Suprapubic skin (tissue), 3 donors: ENCODE results near the gene CD79A.

Source experiments
- EP300 ChIP-seq: sonication (generic); formaldehyde crosslinking; IDR thresholded peaks from one replicate; pipeline ENCODE4 v1.6.1; 2017; ENCODE audit warnings: antibody characterized with exemption
- TF ChIP-seq, protein P1 (sequence below), 2 donors: fragments of 200-600 bp in 1 of 2; fragments of 450-650 bp in 1 of 2; sonication (generic) in 1 of 2; IDR thresholded peaks; one replicate each; pipeline ENCODE4 v1.5.1; 2016 to 2019; ENCODE audit warnings: antibody characterized with exemption in 2 of 2, mild to moderate bottlenecking in 1 of 2, moderate library complexity in 1 of 2

DNA sequence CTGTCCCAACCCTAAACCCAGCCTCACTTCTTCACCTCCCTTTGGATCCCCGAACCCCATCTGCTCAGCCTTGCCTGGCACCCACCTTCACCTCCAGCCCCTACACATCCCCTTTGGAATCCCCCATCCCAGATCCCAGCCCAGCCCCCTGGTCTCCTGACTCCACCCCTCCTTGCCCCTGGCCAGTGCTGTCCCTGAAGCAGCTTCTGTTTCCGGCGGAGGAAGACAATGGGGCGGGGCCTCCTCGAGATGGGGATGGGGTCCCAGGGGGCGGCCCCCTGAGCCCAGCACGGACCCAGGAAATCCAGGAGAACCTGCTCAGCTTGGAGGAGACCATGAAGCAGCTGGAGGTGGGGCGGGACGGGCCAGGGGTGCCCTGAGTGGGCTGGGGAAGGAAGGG is 29.2 kb downstream of the CD79A start:
- TF ChIP-seq, protein P1, sequence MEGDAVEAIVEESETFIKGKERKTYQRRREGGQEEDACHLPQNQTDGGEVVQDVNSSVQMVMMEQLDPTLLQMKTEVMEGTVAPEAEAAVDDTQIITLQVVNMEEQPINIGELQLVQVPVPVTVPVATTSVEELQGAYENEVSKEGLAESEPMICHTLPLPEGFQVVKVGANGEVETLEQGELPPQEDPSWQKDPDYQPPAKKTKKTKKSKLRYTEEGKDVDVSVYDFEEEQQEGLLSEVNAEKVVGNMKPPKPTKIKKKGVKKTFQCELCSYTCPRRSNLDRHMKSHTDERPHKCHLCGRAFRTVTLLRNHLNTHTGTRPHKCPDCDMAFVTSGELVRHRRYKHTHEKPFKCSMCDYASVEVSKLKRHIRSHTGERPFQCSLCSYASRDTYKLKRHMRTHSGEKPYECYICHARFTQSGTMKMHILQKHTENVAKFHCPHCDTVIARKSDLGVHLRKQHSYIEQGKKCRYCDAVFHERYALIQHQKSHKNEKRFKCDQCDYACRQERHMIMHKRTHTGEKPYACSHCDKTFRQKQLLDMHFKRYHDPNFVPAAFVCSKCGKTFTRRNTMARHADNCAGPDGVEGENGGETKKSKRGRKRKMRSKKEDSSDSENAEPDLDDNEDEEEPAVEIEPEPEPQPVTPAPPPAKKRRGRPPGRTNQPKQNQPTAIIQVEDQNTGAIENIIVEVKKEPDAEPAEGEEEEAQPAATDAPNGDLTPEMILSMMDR (IDR thresholded peaks at IDR 0.05): no peak
- no peak for TF ChIP-seq EP300
